ENCODE results near the gene HNMT.

DNA sequence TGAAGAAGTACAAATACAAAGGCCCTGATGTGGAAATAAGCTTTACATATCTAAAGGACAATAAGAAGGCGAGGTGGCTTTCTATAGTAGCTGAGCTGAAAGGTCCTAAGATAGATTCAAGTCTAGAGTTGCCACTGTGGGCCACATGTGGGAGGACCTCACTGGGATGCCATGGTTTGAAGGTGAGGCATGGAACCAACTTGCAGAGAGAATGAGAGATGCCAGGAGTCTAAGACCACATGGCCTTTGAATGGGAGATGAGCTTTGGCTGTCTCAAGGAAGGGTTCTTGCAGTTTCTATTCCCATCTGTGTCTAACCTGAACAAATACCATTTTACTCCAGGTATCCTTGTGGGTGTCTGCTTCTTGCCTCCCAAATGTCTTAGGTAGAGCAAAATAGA is 53.6 kb downstream of the HNMT start:
- TF ChIP-seq POLR2A (IDR thresholded peaks at IDR 0.05) = no peak
- TF ChIP-seq, protein P1, sequence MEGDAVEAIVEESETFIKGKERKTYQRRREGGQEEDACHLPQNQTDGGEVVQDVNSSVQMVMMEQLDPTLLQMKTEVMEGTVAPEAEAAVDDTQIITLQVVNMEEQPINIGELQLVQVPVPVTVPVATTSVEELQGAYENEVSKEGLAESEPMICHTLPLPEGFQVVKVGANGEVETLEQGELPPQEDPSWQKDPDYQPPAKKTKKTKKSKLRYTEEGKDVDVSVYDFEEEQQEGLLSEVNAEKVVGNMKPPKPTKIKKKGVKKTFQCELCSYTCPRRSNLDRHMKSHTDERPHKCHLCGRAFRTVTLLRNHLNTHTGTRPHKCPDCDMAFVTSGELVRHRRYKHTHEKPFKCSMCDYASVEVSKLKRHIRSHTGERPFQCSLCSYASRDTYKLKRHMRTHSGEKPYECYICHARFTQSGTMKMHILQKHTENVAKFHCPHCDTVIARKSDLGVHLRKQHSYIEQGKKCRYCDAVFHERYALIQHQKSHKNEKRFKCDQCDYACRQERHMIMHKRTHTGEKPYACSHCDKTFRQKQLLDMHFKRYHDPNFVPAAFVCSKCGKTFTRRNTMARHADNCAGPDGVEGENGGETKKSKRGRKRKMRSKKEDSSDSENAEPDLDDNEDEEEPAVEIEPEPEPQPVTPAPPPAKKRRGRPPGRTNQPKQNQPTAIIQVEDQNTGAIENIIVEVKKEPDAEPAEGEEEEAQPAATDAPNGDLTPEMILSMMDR (IDR thresholded peaks at IDR 0.05) = no peak

Data from heart left ventricle (tissue), 13 donors.